ENCODE results near the gene LSM10.

The LSM10 gene

DNA sequence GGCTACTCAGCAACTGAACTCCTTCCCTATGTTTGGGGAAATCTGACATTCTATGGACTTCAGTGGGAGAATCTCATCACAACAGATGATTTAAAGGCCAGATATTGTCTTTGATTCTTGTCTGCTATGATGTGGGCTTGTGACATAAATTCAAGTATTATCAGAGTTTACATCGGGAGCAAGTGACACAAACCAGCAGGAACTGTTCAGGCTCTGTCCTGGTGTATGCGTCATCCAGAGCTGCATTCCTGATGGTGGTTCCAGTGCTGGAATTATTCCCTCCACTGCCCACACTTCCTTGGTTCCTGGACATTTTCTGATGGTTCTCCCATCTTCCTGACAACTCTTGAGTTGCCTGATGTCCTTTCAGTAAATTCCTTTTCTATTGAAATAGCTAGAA lies 10.8 kb upstream of the LSM10 start:
- DNase-seq (ENCODE audit: low spot score): peak; percentile 75

DNA sequence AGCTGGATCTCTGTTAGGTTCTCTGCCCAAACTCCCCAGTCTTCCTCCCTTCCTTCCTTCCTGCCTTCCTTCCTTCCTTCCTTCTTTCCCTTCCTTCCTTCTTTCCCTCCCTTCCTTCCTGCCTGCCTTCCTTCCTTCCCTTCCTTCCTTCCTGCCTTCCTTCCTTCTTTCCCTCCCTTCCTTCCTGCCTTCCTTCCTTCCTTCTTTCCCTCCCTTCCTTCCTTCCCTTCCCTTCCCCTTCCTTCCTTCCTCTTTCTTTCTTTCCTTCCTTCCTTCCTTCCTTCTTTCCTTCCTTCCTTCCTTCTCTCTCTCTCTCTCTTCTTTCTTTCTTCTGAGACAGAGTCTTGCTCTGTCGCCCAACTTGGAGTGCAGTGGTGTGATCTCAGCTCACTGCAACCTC lies 8.7 kb upstream of the LSM10 start:
- no peak for DNase-seq (ENCODE audit: low spot score)

DNA sequence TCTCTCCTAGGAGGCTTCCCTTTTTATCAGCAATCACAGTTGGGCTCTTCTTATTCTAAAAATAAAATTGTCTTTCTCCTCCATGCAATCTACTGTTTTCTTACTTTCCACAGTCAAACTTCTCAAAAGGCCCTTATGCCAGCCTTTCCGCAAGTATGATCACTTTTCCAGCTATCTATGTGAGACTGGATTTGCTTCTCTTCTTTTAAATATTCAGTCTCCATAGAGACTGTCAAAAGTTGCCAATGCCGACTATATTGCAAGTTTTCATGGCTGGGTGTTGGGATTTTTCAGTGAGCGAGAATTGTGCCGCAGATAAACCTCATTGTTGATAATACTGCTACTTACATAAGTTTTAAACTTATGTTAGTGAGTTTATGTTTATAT lies 4.8 kb upstream of the LSM10 start:
- DNase-seq (ENCODE audit: low spot score): no peak

DNA sequence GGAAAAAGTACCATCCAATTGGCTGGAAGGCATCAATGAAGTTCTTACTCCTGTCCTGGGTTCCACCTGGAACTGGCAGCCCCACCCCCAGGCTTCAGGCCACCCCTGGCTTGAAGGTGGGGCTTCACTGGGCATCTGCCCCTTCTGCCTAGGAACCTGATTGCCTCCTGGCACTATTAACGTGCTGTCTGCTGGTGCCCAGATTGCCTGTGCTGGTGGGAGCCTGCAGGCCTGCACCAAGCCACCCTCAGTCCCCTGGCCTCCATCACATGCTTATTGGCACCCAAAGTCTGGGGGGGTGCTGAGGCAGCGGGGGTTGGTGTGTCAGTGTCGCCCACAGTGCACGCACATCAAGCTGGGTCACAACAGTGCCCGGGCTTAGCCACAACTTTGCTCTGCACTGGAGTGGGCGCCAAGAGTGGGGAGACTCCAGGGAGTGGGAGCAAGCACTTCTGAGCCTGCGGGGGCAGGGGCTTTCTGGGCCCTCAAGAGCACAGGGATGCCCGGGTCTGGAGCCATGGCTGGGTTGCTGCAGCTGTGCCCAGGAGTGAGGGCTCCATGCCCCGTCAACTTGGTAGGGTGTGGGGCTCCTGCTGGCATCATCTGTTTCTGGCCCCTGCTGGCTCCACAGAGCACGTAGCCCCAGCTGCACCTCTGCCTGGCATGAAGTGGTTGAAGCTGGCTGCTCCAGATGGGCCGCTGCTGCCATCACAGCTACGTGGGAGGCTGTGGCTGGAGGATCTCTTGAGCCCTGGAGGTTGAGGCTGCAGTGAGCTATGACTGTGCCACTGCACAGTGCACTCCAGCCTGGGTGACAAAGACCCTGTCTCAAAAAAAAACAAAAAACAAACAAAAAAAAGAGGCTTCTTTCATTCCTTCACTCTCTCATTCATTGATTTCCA lies 4.1 kb upstream of the LSM10 start:
- no peak for DNase-seq (ENCODE audit: low spot score)

DNA sequence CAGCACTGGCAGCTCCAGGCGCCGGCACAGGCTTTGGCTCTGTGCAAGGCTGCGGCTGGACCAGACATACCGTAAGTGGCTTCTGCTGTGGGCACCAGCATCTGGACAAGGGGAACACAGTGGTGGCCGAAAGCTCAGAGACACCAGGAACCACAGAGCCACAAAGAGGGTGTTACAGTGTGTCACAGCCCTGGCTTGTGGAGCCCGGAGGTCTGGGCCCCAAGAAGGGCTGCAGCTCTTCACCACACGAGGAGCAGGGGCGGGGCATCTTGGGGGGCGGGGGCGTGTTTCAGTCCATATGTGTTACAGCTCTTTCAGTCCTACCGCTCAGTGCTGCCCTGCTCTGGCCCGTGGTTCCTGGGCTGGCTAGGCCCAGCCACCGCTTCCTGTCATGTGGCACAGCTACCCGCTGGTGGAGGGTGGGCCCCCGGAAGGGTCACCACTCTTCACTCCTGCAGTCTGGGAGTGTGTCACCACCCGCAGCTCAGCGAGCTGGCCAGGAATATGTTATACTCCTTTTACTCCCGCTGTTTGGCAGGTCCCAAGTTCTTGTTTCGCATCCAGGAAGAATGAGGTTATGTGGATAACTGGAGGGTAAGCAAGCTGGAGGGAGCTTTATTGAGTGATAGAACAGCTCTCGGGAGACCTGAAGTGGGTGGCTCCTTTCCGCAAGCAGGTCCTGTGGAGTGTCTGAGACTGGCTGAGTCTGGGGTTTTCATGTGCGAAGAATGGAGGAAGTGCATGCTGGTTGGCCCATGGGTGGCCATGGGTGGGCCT lies 3.3 kb upstream of the LSM10 start:
- peak; percentile 87 for DNase-seq (ENCODE audit: low spot score)

DNA sequence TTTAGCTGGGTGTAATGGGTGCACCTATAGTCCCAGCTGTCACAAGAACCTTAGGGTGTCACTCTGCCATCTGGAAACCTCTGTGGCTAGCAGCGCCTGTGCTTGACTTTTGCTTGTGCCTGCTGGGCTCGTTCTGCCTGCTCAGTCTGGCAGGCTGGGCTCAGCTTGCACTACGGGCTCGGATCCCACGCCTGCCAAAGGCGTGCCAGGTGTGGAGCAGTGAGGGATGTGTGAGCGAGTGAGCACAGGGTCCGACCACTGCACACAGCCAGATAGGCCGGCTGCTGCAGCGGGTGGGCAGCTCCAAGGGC lies 2.8 kb upstream of the LSM10 start:
- DNase-seq (ENCODE audit: low spot score): no peak

DNA sequence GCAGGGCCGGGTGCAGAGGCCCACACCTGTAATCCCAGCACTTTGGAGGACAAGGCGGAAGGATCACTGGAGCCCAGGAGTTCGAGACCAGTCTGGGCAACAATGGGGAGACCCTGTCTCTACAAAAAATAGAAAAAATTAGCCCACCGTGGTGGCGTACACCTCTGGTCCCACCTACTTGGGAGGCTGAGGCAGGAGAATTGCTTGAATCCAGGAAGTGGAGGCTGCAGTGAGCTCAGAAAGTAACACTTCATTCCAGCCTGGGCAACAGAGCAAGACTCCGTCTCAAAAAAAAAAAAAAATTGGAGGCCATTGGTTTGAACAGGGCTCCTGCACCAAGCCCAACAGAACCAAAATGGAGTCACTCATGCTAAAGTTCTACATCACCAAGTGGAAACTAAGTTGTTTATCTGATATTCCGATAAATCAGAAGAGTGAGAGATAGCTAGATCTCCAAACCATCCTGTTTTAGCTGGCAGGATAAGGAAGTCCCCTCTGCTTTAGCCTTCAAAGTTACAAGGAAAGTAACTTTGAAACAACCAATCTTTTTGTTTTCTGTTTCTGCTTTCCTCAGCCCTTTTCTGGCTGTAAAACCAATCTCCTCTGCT lies 766 bp upstream of the LSM10 start:
- DNase-seq (ENCODE audit: low spot score): no peak

DNA sequence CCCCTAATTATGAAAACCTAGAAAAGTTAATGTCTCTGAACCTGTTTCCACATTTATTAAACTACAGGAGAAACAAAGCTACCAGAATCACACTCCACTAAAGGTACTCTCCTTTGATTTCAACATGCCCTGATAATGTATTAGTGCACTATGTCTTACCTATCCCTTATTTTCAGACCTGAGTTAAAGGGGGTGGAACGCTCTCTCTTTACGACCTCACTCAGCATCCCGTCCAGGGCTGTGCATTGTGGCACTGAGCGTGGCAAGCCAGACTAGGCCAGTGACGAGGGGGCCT lies 678 bp downstream of the LSM10 start:
- DNase-seq (ENCODE audit: low spot score): no peak

DNA sequence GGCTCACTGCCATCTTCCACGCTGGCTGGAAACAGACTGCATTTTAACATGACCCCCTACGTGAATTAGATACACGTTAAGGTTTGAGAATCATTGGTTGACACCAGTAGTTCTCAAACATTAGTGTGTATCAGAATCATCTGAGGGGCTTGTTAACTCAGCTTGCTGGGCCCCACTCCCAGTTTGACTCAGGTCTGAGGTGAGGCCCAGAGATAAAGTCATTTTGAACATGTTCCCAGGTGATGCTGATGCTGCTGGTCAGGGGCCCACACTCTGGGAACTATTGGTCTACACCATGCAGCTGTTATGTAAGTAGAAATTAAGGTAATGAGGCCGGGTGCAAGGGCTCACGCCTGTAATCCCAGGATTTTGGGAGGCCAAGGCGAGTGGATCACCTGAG lies 1.3 kb downstream of the LSM10 start:
- no peak for DNase-seq (ENCODE audit: low spot score)

DNA sequence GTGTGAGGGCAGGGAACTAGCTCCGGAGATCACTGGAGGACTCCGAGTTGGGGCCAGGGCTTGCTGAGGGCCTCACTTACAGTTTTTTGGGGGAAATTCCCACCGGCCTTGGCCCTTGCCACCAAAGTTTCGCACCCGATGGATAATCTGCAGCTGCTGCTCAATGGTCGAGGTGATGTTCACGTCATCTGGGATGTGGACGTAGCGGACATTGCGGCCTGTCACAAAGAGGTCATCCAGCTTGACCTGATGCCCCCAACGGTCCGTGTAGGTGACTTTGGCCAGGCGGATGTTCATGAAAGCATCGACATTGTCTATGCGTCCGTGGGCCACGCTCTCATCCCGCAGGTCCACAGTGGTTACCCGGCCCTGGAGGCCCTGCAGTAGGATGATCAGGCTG lies 4.0 kb downstream of the LSM10 start:
- no peak for DNase-seq (ENCODE audit: low spot score)

DNA sequence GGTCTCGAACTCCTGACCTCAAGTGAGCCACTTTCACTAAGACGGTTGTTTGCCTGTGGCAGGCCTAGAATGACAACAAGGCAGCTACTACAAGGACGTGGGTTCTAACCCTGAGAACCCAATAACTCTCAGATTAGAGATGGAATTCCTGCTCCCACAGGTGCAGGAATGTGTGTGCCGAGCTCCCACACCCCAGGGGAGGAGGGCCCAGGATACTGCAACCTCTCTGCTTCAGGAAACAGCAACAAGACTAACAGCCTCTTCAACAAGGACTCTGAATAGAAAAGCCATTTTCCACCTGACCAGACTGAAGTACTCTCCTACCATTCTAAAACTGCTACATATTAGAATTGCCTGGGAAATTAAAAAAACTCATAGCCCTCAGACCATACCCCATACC lies 4.9 kb downstream of the LSM10 start:
- DNase-seq (ENCODE audit: low spot score): no peak

DNA sequence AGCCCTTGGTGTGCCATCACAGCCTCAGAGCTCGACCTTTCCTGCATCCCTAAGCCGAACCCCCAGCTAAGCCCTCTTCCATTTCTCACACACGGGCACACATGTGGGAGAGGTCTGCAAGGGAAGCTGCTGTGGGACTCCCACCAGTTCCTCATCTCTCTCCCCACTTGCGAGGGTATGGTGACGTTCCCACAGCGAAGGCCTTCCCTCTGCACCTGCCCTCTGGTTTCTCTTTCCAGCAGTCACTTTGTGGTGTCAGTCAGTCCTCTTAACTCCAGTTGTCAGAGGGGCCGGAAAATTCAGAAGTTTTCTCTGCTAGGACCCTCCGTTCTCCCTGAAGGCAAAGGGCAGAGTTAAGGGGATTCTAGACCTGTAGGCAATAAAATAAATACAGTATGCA lies 6.4 kb downstream of the LSM10 start:
- no peak for DNase-seq (ENCODE audit: low spot score)

DNA sequence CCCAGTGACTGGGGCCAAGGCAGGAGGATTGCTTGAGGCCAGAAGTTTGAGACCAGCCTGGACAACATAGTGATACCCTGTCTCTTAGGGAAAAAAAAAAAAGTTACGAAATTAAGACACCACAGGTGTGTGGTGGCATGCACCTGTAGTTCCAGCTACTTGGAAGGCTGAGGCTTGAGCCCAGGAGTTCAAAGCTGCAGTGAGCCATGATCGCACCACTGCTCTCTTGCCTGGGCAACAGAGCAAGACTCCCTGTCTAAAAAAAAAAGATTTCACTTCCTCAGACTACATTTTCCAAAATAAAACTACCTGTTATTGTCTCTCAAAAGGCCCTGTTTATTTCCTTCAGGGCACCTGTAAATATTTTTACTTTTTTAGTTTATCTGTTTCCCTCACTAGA lies 7.3 kb downstream of the LSM10 start:
- no peak for DNase-seq (ENCODE audit: low spot score)

DNA sequence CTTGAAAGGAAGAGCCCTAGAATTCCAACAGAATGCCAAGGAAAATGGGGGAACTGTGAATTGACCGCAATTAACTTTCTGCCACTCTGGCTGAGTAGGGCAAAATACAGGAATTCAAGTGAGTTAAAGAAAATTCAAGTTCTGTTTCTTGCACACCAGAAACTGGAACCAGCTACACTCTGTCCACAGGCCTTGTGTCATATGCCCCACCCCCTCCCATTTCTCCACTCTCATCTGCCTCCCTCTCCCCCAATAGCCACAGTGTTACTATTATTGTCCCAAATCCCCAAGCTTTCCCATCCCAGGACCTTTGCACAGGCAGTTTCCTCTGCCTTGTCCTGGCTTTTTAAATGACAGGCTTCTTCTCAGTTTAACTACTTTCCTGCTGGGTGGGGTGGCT lies 7.7 kb downstream of the LSM10 start:
- no peak for DNase-seq (ENCODE audit: low spot score)

DNA sequence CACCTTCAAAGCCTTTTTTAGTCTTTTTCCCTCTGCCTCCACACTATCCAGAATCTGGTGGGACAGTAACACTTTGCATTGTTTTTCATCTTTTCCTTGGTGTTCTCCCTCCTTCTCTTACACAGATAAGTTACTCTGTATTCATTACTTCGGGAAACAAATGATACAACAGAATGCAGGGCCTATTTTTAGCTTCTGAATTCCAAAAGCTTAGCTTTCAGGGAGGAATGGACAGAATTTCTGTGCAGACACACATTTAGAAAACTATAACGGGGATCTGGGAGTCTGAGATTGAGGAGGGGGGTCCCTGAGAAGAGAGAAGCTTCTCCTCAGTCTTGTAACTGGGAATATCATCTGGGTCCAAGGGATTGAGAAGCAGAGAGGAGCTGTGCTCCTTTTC lies 8.4 kb downstream of the LSM10 start:
- DNase-seq (ENCODE audit: low spot score): no peak

DNA sequence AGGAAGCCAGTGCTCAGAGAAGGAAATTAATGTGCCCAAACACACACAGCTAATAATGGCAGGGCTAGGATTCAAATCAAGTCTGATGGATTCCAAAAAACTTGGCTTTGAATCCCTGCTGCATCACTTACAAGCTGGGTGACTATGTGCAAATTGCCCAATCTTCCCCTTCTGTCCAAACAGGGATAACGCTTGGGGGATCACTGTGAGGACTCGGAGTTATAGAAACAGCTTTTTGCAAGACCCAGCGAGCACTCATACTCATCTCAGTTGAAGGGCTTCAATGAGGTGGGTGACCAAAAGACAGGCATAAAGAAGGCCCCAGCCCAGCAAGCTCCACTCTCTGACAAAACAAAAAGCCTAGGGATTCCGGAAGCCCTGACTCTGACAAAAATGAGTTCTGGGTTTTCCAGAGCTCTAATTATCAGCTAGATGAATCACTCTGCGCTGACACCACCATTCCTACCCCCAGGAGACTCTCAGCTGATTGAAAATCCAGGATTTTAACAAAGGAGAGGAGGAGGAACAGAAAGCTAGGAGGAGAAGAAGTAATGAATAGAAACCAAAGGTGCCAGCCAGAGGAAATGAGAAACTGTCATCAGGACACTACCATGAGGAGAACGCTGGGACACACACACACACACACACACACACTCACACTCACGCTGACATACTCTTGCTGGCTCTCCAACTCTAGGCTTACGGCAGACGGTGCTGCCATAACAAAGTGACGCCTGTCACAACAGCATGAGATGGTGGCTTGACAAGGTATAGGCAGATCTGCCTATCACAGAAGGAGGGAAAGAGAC lies 10.4 kb downstream of the LSM10 start:
- DNase-seq (ENCODE audit: low spot score): peak; percentile 75

DNA sequence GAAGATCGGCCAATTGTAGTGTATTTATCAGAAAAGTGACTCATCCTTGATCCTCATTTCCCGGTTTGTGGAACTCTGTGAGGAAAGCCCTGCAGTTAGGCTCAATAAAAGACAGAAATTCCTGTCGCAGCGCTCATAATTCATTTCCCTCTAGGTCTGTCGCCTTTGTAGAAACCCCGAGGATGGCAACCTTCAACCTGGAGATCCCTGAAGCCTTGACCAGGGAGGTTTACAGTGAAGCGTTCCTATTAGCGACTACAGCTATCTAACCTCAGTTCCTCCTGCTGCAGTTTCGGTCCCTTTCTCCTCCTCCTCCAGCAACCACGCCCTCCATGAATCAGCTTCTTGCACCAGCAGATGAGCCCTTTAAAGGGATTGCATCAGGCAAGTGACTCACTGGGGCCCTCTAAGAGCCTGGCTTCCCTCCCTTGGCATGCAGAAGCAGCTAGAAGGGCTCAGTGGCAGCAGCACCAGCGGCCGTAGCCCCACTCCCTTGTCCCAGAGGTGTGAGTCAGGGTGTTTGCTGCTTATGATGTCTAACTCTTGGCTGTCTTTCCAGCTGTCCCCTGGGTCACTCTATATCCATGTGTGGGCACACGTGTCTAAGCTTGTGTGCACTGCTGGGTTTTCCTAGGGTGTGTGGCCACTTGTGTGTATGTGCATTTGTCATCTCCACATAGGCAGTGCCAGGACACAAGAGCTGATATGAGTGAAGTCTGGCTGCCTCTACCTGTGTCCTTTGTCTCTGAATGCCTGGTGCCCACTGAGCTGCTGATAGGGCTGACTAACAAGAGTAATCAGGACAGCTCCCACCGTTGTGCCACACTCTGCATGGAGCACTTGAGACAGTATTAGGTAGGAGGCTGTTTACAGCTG lies 11.2 kb downstream of the LSM10 start:
- DNase-seq (ENCODE audit: low spot score): peak; percentile 94

DNA sequence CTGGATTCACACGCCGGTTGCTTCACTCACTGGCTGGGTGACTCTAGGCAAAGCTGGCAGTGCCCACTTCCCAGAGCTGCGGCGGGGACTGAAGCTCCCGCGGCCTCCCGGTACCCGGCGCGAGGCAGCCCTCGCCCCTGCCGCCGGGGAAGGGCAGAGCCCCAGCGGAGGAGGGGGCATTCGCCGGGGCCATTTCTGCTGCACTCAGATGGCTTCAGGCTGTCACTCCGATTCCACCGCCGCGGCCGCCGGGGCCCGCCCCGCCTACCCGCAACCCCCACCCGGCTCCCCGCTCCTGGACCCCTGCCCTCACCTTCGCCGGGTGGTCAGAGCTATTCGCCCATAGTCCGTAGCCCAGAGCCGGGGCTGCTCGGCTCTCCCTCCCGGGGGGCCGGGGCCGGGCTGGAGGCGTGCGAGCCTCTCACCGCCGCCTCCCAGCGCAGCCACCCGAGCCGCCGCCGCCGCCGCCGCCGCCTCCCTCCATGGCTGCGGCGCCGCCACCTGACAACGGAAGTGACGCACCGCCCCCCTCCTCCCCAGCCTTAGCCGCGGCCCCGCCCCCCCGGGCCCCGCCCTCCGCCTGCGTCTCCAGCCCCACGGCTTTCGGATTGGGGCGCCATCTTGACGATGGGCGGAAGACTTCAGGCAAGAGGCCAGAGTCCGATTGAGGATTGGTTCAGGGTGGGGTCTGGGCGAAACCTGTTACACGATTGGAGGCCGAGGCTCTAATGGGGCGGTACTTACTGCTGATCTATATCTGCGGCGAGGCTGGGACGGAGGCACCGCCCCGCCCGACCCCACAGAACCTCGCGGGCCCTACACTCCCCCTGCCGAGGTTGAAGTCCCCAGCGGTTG lies 12.1 kb downstream of the LSM10 start, which contains the start of gene STK40:
TSS of gene STK40 (minus strand) at position 515 of the 855 bp plus-strand sequence. CDS start 24,592 bp downstream, outside the sequence.
- peak; percentile 97 for DNase-seq (ENCODE audit: low spot score)

DNA sequence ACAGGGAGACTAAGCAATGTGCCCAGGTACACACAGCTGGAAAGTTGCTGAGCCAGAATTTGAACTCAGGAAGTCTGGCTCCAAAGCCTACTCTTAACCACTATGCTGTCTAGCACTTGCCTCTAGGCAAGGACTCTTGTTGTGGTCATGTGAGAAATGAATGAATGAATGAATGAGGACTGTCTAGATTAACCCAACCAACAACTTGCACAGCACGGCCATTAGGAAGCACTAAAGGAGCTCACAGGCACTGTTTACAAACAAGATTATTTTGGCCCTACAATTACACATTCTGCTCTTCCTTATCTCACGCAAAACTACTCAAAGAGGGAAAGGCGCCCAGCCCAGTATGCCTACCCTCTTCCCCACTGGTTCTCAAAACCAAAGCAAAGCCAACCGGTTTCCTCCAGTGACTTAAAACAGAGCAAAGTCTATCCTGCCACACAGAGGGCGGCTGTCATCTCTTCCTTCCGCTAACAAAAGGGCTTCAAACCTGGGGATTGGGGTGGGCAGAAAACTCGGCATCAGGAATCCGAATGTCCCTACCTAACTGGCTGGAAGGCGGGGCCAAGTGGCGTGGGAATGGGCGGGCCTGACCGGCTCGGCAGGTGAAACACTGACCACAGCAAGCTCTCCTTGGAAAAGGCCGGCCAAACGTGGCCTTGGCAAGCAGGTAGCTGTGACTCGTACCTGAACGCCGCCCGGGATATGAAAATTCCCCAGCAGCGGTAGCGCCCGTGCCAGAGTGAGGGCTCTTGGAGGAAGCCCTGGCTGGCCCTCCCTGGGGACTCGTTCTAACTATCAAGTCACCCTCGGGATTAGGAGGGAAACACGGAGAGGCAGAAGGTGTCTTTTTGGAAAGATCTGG lies 12.9 kb downstream of the LSM10 start:
- DNase-seq (ENCODE audit: low spot score): no peak
